ENCODE results near the gene OVCA2.
"Not testable (repeated sequence)": the region's sequence is repeated elsewhere in the genome, so short reads cannot be mapped to it uniquely, and the experiment has no call there.

The OVCA2 gene

DNA sequence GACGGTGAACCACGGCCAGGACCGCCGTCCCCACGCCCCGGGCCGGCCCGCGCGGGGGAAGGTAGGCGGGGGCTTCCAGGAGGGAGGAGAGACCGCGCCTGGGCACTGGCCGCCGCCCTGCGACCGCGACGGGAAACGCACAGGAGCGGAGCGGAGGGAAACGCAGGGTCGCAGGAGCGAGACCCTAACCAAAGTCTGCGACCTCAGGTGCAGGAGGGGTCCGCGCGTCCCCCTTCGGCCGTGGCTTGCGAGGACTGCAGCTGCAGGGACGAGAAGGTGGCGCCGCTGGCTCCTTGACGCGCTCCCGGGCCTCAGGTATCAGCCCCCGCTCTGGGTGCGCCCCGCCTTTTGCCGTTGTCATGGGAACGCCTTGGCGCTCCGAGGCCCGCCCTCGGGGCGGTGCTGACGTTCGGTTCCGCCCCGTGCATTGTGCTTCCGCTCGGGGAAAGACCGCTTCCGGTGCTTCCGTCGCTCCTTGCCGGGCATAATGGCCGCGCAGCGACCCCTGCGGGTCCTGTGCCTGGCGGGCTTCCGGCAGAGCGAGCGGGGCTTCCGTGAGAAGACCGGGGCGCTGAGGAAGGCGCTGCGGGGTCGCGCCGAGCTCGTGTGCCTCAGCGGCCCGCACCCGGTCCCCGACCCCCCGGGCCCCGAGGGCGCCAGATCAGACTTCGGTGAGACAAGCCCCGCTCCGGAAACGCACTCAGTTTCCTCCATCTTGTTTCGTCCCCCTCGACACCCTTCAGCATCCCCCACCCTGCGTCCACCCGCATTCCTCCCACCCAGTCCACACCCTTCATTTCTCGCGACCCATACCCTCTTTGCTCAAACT is at the start of gene OVCA2:
Gene OVCA2 (plus strand): TSS at position 462 of the 829 bp plus-strand sequence. CDS start 26 bp downstream, at position 488.
- peak; percentile 97 for DNase-seq (ENCODE audit: low spot score)

GRCh38 chr17:1992541-1992940 is 49.3 kb upstream of the OVCA2 start:
- no peak for DNase-seq (ENCODE audit: low spot score)

- no peak for DNase-seq (ENCODE audit: low spot score)
Observed at GRCh38 chr17:1994707-1995106, 47.1 kb upstream of the OVCA2 start.

GRCh38 chr17:1995321-1995892 is 46.4 kb upstream of the OVCA2 start:
- DNase-seq (ENCODE audit: low spot score) = no peak

GRCh38 chr17:1995907-1996799 is 45.7 kb upstream of the OVCA2 start:
- no peak for DNase-seq (ENCODE audit: low spot score)

DNA sequence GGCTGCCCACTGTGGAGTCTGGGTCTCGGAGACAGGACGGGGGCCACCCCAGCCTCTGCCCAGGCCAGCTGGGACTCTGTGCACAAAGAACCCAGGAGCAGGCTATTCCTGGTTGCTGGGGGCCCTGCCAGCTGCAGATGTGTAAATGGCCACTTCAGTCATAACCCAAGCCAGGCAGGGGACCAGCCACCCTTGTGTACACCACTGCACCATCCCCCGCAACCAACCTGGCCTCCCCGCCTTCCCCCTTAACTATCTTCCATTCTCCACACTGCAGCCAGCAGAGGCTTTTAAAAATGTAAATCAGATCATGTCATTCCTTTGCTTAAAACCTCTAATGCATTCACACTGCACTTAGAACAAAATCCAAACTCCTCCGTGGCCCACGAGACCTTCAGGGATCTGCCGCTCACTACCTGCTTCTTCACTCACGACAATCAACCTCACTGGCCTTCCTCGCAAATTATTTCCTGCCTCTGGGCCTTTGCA is 45.0 kb upstream of the OVCA2 start:
- DNase-seq (ENCODE audit: low spot score) = no peak

GRCh38 chr17:1997289-1997926 is 44.4 kb upstream of the OVCA2 start:
- no peak for DNase-seq (ENCODE audit: low spot score)

DNA sequence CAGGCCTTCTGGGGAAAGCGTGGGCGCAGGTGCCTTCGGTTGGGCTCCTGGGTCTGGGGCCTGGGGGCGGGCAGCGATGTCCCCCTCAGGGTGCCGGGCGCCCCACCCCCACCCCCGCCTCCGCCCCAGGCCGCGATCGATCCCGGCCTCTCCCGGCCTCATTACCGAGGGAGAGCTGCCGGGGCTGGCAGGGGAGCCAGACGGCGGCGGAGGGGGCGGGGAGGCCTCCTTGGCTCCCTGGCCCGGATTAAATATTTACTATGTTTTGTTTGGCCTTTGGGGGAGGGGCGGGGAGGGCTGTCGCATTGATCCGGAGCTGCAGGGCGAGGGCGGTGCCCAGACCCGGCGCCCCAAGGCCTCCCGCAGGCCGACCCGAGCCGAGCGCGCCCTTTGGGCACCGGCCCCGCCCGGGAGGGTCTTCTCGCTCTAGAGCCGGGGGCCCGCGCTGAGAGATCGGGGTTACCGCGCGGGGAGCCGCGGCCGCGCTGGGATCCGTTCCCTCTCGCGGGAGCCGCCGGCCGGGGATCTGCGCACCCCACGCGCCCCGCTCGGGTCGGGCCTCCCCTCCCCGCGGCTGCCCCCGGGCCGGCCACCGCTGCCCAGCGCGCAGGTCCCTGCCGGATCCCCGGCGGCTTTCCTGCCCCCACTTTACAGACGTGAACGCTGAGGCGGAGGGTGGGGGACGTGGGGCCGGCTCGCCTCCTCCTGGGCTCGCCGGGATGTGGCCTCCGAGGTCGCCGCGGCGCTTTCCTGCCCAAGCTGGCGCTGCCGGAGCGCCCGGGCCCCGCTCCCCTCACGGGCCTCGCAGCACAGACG is 43.7 kb upstream of the OVCA2 start:
- peak; percentile 48 for DNase-seq (ENCODE audit: low spot score)

DNA sequence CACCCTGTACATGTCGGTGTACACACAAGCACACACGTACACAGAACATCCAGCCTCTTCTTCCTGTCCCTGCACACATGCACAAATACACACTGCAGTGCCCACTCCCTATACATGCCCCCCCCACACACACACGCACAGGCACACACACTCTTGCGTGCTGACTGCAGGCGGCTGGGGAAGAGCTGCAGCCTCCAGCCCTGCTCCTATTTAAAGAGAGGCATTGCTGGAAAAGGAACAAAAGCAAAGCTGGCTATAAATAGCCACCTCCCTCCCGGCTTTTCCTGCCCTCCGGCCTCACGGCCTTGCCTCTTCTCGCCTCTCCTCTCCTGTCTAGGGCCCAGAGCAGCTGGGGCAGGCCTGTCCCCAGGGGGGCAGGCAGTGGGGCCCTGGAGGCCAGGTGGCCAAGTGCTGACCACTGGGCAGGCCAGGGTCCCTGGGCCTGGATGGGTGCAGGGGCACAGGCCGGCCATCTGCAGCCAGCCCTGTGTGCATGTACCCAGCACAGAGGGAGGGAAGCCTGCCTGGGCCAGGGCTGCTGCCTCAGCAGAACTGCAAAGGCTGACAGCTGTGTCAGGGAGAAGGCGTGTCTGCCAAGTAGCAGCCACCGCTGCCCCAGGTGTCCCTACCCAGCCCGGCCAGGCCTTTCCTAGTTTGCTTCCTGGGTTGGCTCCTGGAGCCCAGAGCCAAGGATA is 42.1 kb upstream of the OVCA2 start:
- DNase-seq (ENCODE audit: low spot score) = peak; percentile 59

DNA sequence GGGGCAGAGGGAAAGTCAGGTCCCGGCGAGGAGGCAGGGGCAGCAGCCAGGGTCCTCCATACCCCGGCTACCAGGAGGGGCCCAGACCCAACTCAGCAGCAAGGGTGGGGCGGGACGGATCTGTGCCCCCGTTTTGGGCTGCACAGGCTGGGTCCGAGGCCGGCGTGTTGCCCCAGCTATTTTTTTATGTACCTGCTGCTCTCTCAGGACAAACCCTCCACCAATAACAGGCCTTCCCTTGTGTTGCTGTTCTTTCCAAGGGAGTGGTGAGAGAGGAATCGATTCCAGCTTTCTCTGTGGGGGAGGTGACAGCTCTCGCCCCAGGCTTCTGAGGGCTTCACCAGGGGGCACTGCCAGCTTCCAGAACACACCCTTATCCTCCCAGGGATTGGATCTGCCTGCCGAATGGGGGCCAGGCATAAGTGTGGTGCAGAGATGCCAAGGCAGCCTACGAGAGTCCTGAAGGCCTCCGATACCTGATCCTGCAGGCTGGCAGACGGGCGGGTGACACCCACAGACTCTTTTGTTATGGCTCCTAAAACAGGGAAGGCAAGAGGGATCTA is 39.0 kb upstream of the OVCA2 start:
- no peak for DNase-seq (ENCODE audit: low spot score)

- no peak for DNase-seq (ENCODE audit: low spot score)
Observed at GRCh38 chr17:2003525-2003924, 38.3 kb upstream of the OVCA2 start.

GRCh38 chr17:2004435-2004952 is 37.3 kb upstream of the OVCA2 start:
- DNase-seq (ENCODE audit: low spot score) = no peak

- no peak for DNase-seq (ENCODE audit: low spot score)
Observed at GRCh38 chr17:2008332-2009126, 33.3 kb upstream of the OVCA2 start.

DNA sequence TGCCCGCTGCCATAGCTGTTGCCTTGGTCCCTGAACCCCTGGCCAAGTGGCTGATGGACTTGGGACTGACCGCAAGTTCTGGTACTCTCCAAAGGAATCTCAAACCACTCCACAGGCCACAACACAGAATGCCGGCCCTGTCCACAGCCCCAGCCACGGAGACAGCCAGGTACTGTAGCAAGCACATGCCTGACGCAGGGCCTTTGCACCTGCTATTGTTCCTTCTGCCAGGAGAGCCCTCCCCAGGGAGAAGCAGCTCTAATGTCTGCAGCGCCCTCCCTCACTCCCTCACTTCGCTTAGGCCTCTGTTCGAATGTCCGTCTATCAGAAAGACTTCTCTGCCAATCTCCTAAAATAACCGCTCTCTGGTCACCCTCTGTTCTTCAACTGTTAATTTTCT is 32.1 kb upstream of the OVCA2 start:
- no peak for DNase-seq (ENCODE audit: low spot score)

DNA sequence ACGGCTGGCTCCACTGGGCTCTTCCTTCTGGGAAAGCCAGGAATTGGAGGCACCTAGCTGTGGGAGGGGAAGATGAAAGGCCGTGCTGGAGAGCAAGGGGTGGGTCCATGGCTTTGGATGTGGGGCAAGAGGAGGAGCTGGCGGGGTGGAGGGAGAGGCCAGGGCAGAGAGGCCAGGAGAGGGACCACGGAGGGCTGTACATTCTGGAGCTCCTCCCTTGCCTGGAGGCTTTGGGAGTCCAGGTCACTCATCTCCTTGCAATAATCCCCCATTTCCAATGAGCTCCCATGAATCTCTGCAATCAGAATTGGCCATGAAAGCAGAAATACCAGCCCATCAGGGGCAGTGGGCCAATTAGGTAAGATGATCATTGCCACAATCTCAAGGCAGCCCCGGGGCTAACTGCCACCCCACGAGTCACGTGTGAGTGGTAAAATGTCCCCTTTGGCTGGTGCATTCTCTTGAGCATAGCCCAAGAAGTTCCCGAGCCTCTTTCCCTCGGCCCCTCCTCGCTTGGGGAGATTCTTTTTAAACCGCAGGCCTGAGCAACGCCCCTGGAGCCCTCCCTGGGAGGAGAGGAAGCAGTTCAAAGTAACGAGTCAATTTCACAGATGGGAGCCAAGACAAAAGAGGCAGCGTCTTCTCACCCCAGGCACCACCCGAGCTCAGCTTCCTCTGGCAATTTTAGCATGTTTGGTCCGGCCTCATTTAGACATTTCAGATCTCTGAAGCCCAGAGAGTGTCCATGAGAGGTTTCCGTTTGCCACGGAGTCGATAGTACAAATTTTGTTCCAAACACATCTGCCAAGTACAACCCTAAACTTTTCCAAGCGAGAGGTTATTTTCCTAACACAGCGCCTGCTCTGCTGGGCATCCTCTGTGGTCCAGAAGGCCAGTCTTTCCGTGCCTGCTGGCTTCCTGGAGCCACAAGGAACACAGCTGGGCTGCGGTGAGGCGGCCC is 30.1 kb upstream of the OVCA2 start:
- DNase-seq (ENCODE audit: low spot score) = peak; percentile 75

DNA sequence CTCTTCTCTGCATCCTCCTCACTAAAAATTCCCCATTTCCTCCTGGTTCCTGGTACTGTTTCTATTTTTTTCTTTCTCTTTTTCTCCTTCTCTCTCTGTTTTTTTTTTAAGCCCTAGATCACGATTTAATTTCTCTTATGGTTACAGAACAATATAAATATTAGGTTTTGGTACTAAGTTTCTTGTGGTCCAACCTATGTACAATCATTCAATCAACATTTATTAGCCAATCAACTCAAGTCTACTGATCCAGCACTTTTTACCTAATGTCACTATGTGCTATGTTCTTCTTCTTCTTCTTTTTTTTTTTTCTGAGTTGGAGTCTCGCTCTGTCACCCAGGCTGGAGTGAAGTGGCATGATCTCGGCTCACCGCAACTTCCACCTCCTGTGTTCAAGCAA is 29.3 kb upstream of the OVCA2 start:
- DNase-seq (ENCODE audit: low spot score) = no peak

DNA sequence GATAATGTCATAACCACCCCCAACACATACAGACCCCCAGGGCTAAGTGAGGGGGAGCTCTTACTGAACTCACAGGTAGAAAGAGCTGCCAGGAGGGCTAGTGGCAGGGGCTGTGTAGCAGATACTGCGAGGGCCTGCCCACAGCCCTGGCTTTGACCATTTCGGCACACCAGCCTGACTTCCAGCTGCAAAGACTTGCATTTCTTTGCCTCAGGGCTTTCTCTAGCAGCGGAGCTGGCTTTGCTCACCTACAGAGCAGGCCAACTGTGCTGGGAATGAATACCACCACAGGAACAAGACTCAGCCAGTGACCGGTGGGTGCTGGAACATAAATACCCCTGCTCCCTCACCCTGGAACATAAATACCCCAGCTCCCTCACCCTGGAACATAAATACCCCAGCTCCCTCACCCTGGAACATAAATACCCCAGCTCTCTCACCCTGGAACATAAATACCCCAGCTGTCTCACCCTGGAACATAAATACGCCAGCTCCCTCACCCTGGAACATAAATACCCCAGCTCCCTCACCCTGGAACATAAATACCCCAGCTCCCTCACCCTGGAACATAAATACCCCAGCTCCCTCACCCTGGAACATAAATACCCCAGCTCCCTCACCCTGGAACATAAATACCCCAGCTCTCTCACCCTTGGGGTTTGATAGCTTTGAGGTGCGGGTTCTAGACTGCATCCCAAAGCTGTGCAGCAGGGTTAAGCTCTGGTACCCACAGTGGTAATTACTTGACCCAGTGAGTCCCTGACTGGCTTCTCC is 28.4 kb upstream of the OVCA2 start:
- DNase-seq (ENCODE audit: low spot score) = not testable (repeated sequence)
